HG03060 (cell line): ENCODE data around the gene GDF11.

ENCODE experiments used
- ATAC-seq: cut with Tn5 transposase; IDR thresholded peaks from one replicate; pipeline ENCODE4 v1.9.1; 2021; ENCODE audit warnings: low read depth, moderate number of reproducible peaks; ENCODE audit not compliant: unreplicated experiment

GDF11 gene

GRCh38 chr12:55777856-55778255 is 34.9 kb downstream of the GDF11 start:
- ATAC-seq: no peak

DNA sequence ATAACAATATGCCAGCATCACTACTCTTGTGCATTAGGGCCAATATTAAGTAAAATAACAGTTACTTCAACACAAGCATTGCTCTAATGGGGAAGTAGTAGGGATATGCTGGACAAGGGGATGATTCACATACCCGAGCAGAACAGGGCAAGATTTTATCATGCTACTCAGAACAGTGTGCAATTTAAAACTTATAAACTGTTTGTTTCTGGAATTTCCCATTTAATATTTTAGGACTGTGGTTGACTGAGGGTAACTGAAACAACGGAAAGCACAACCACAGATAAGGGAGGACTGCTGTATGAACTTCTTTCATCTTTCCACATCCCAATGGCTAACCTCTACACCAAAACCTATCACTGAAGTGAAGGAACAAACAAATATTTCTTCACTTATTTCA is 37.8 kb downstream of the GDF11 start:
- no peak for ATAC-seq

DNA sequence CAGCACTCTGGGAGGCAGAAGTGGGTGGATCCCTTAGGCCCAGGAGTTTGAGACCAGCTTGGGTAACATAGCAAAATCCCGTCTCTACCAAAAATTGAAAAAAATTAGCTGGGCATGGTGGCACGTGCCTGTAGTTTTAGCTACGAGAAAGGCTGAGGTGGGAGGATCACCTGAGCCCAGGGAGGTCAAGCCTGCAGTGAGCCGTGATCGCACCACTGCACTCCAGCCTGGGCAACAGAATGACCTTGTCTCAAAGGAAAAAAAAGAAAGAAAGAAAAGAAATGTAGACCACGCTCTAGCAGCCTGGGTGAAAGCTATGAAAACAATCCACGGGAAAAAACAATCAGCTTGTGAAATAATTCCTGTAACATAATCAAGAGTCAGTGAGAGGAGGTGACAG is 45.6 kb downstream of the GDF11 start:
- no peak for ATAC-seq

- no peak for ATAC-seq
Measured at GRCh38 chr12:55789171-55789570, 46.2 kb downstream of the GDF11 start.

- no peak for ATAC-seq
Measured at GRCh38 chr12:55789893-55790292, 47.0 kb downstream of the GDF11 start.

GRCh38 chr12:55795950-55796349 is 53.0 kb downstream of the GDF11 start:
- no peak for ATAC-seq

DNA sequence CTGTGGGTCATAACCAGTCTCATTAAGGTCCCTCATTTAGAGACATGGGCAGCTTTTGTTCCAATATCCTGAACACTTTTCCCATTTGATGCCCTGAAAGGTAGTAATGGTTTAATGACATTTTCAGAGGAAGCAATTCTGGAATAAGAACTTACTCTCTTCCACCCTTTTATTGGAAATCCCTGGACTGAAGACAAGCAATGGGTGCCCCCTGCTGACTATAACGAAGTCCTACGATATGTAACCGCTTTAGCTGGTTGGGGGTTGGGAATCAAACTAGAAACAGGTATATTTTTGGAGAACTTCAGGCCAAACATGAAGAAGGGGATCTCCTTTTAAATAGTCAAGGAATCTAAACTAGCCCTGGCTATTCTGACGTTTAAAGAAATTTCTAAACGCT is 54.1 kb downstream of the GDF11 start:
- ATAC-seq: no peak

DNA sequence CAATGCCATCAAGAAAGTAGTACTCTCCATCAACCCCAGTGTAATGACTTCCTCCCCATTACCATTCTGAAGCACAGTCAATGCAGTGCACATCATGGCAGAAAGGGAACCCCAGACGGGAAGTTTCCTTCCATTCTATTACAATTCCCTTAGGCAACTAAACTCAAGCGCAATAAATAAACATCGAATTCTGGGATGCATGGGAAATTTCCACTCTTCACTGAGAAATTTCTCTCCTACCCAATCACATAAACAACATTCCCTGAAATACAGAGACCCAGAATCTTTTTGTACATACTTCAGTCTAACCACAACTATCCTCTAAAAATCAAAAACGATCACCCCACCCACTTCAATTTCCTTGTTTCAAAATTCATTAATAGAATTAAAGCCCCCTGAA is 54.6 kb downstream of the GDF11 start:
- no peak for ATAC-seq
